SKM-1 treated with dmso at 0.1 percent for 144 hours (cell line): ENCODE measurements around the gene SDC1.

Experiments used
- DNase-seq: peaks from one replicate; lab custom pipeline; 2025; ENCODE audit not compliant: unreplicated experiment; lab: John Stamatoyannopoulos, UW

SDC1 gene

DNA sequence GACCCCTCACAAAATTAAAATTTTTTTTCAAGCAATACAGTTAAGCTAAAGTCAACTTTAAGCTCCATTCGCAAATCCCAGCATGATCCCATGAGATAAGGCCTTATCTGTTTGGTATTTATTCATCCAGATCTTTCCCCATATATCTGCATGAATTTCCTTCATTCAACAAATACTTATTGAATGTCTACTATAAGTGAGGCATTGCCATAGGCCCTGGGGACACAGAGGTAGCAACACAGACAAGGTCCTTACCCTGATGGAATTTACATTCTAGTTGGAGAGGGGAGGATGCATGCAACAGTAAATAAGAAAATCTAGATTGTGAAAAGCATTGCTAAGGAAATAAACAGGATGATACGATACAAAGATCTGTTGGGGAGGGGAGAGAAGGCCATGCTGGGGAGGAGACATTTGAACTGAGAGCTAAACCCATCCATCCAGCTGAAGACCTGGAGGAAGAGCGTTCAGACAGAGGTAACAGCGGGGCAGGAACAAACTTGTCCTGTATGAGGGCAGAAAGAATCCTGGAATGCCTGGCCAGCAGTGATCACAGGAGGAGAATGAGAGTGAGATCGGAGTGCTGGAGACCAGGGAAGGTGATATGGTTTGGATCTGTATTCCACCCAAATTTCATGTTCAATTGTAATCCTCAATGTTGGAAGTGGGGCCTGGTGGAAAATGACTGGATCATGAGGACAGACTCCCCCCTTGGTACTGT, 71.6 kb downstream of the SDC1 start:
- no peak for DNase-seq

DNA sequence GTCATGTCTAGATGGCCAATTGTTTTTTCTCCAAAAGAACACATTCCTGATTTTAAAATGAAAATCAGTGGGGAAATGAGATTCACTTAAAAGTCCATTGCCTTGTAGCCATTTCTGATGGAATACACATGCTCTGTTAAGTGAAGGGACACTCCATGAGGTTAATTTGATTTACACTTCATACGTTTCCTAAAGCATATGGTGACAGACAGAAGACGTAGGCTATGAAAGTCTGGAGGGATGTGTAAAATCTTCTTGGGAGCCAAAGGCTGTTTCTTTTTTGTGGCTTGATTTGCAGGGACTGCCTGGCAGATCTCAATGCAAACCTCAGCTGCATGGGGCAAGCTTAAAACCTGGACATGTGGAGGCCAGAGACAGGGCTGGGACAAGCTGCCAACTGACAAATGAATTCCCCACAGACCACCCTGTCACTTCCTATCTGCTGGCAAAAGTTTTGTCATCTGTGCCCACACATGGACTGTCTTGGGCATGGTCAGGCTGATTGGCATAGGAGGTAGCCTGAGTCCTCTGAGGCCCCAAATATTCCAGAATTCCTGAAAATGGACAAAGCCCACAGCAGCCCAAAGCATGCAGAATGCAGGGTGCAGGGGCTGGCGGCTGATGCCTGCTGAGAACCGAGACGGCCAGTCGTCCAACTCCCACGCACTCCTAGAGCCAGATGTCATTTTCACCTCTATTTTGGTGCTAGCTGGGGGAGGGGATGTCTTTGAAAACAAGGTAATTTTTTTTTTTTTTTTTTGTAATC, 73.9 kb downstream of the SDC1 start:
- DNase-seq, result no peak
